ENCODE data around the gene CCDC192.

DNA sequence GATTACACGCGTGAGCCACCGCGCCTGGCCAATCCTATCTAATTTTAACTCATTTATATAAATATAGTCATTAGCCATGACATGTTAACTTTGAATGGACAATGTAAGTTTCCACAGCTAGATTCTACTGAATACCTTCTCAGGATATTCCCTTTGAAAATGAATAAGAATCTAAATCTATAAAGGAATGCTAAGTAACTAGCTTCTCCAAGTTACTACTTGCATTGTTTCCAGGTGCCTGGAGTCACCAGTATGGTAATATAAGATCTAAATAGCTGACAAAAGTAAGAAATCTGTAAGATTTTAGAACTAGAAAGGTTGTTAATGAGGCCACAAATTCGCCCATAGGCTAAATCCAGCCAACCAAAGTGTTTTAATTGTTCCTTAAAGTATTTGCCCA is 191.3 kb downstream of the CCDC192 start:
- TF ChIP-seq SP1 (IDR thresholded peaks at IDR 0.05) (no peak), FOXM1 (IDR thresholded peaks at IDR 0.05; ENCODE audit: borderline replicate concordance) (no peak), FOXA1 (IDR thresholded peaks at IDR 0.05) (no peak), TARDBP (IDR thresholded peaks at IDR 0.05) (no peak), NFRKB (IDR thresholded peaks at IDR 0.05) (no peak), BHLHE40 (IDR thresholded peaks at IDR 0.05; ENCODE audit: borderline replicate concordance) (no peak), HDGF (IDR thresholded peaks at IDR 0.05; ENCODE audit: borderline replicate concordance) (no peak), LEF1 (IDR thresholded peaks at IDR 0.05; ENCODE audit: borderline replicate concordance) (no peak), SUZ12 (IDR thresholded peaks at IDR 0.05) (no peak), ZNF384 (IDR thresholded peaks at IDR 0.05) (no peak), ARNT (IDR thresholded peaks at IDR 0.05) (no peak), L3MBTL2 (conservative IDR thresholded peaks at IDR 0.05) (no peak)
- TF ChIP-seq, protein P1, sequence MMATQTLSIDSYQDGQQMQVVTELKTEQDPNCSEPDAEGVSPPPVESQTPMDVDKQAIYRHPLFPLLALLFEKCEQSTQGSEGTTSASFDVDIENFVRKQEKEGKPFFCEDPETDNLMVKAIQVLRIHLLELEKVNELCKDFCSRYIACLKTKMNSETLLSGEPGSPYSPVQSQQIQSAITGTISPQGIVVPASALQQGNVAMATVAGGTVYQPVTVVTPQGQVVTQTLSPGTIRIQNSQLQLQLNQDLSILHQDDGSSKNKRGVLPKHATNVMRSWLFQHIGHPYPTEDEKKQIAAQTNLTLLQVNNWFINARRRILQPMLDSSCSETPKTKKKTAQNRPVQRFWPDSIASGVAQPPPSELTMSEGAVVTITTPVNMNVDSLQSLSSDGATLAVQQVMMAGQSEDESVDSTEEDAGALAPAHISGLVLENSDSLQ (IDR thresholded peaks at IDR 0.05) = no peak

Data from HEK293T (cell line).